GM10266 (cell line): Measurements from ENCODE around the gene CKMT2.

Experiments used
- DNase-seq: peaks from one replicate; pipeline ENCODE4 v3.0.0; 2012; ENCODE audit errors: extremely low spot score
- CTCF ChIP-seq: IDR thresholded peaks from 2 replicates; pipeline ENCODE4 v1.5.1; 2012; ENCODE audit warnings: mild to moderate bottlenecking, low read depth; ENCODE audit not compliant: control insufficient read depth, insufficient read depth; ENCODE audit errors: missing control alignments

CKMT2 gene

GRCh38 chr5:81214848-81215247, 18.3 kb upstream of the CKMT2 start:
- DNase-seq: no peak
- no peak for TF ChIP-seq CTCF

GRCh38 chr5:81216152-81216551, 17.0 kb upstream of the CKMT2 start:
- no peak for TF ChIP-seq CTCF

GRCh38 chr5:81219389-81219788, 13.7 kb upstream of the CKMT2 start:
- no peak for DNase-seq
- no peak for TF ChIP-seq CTCF

More at GRCh38 chr5:81216152-81216551, 17.0 kb upstream of the CKMT2 start:
- no peak for DNase-seq

GRCh38 chr5:81222285-81222684, 10.8 kb upstream of the CKMT2 start:
- no peak for DNase-seq
- TF ChIP-seq CTCF: no peak

- DNase-seq: no peak
- no peak for TF ChIP-seq CTCF
Measured at GRCh38 chr5:81225463-81225862, 7.7 kb upstream of the CKMT2 start.

GRCh38 chr5:81226286-81226685, 6.8 kb upstream of the CKMT2 start:
- no peak for TF ChIP-seq CTCF
- DNase-seq: no peak

GRCh38 chr5:81226949-81227348, 6.2 kb upstream of the CKMT2 start:
- no peak for DNase-seq

More at GRCh38 chr5:81226949-81227348, 6.2 kb upstream of the CKMT2 start:
- no peak for TF ChIP-seq CTCF
